ENCODE results near the gene ZBTB6.

DNA sequence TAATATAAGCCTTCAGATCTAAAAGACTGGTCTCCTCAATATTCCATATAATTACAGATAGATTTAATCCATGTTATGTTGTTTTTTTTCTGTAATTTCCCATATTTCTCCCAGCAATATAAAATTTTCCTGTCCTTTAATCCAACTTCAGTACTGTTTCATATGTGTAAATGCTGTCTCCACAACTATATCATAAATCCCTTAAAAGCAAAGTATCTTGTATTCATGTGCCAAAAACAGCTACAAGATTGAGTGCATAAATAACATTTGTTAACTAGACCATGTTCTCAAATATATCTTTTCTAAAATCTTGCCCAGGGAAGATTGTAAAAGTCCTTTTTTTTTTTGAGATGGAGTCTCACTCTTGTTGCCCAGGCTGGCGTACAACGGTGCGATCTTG is 49.7 kb downstream of the ZBTB6 start:
- TF ChIP-seq, protein P1, sequence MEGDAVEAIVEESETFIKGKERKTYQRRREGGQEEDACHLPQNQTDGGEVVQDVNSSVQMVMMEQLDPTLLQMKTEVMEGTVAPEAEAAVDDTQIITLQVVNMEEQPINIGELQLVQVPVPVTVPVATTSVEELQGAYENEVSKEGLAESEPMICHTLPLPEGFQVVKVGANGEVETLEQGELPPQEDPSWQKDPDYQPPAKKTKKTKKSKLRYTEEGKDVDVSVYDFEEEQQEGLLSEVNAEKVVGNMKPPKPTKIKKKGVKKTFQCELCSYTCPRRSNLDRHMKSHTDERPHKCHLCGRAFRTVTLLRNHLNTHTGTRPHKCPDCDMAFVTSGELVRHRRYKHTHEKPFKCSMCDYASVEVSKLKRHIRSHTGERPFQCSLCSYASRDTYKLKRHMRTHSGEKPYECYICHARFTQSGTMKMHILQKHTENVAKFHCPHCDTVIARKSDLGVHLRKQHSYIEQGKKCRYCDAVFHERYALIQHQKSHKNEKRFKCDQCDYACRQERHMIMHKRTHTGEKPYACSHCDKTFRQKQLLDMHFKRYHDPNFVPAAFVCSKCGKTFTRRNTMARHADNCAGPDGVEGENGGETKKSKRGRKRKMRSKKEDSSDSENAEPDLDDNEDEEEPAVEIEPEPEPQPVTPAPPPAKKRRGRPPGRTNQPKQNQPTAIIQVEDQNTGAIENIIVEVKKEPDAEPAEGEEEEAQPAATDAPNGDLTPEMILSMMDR (conservative IDR thresholded peaks at IDR 0.05 in 1 of 2, IDR thresholded peaks at IDR 0.05 in 1 of 2; ENCODE audit: low read depth in 1 of 2, low read length in 2 of 2) = no peak
- no peak for TF ChIP-seq EZH2 (IDR thresholded peaks at IDR 0.05; ENCODE audit: low read length, missing control alignments)
